HG03025 (cell line): ENCODE data around the gene TAF4.
"Not testable (repeated sequence)": the region's sequence is repeated elsewhere in the genome, so short reads cannot be mapped to it uniquely, and the experiment has no call there.

Experiments used
- ATAC-seq: cut with Tn5 transposase; IDR thresholded peaks from one replicate; pipeline ENCODE4 v1.9.1; 2021; ENCODE audit warnings: mild to moderate bottlenecking, moderate library complexity; ENCODE audit not compliant: unreplicated experiment, low FRiP score

The TAF4 gene, protein sequence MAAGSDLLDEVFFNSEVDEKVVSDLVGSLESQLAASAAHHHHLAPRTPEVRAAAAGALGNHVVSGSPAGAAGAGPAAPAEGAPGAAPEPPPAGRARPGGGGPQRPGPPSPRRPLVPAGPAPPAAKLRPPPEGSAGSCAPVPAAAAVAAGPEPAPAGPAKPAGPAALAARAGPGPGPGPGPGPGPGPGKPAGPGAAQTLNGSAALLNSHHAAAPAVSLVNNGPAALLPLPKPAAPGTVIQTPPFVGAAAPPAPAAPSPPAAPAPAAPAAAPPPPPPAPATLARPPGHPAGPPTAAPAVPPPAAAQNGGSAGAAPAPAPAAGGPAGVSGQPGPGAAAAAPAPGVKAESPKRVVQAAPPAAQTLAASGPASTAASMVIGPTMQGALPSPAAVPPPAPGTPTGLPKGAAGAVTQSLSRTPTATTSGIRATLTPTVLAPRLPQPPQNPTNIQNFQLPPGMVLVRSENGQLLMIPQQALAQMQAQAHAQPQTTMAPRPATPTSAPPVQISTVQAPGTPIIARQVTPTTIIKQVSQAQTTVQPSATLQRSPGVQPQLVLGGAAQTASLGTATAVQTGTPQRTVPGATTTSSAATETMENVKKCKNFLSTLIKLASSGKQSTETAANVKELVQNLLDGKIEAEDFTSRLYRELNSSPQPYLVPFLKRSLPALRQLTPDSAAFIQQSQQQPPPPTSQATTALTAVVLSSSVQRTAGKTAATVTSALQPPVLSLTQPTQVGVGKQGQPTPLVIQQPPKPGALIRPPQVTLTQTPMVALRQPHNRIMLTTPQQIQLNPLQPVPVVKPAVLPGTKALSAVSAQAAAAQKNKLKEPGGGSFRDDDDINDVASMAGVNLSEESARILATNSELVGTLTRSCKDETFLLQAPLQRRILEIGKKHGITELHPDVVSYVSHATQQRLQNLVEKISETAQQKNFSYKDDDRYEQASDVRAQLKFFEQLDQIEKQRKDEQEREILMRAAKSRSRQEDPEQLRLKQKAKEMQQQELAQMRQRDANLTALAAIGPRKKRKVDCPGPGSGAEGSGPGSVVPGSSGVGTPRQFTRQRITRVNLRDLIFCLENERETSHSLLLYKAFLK

DNA sequence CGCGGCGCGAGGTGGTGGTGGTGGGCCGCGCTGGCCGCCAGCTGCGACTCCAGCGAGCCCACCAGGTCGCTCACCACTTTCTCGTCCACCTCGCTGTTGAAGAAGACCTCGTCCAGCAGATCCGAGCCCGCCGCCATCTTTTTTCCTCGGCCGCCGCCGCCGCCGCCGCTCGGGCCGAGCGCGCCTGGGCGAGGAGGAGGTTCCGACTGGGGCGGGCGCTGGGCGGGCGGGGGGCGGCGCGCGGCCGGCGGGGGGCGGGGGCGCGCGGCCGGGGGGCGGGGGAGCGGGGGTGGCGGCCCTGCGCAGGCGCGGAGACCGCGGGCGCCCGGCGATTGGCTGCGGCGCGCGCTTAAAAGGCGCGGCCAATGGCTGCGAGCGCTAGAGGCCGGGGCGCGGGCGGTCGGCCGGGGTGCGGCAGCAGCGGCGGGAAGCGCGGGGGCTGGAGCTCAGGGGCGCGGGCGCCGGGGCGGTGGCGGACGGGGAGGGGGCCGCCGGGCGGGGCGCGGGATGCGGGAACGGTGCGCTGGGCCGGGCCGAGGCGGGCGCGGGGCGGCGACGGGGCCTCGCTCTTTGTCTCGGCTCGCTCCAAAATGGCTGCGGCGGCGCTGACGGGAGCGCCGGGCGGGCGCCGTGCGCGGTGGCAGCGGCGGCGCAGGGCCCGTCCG is at the start of gene TAF4:
TSS of gene TAF4 (minus strand) at position 208 of the 665 bp plus-strand sequence. CDS start at position 137, 71 bp downstream.
- peak; percentile 58 for ATAC-seq

DNA sequence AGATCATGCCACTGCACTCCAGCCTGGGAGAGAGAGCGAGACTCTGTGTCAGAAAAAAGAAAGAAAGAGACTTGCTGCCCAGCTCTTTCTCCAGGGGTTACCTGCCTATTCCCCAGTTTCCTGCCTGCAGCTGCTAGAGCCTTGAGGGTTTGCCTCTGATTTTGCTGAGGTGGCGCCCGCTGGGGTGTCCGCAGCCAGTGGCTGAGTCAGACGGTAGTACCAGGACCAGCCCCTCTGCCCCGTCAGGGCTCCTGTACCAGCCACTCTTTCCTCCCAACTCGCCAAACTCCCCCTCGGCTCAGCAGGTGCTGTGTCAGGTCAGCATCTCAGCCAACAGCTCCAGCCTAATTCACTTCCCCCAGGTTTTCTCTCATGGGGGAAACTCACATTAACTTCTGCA is 49.2 kb upstream of the TAF4 start:
- ATAC-seq: no peak

DNA sequence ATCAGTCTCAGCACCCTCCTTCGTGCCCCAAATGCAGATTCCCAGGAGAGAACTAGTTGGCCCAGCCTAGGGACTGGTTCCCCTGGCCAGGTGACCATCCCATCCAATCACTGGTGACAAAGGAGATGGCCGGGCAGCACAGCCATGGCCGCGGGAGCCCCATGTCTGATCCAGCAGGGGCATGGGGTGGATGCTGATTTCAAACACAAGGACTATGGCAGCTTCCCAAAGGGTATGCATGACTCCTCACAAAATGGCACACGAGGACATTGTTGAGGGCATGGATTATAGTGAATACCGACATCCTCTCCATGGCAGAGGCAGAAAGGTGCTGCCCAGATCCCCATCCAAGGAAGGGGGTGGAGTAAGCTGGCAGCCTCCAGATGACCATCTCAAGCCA is 46.7 kb upstream of the TAF4 start:
- ATAC-seq: no peak

DNA sequence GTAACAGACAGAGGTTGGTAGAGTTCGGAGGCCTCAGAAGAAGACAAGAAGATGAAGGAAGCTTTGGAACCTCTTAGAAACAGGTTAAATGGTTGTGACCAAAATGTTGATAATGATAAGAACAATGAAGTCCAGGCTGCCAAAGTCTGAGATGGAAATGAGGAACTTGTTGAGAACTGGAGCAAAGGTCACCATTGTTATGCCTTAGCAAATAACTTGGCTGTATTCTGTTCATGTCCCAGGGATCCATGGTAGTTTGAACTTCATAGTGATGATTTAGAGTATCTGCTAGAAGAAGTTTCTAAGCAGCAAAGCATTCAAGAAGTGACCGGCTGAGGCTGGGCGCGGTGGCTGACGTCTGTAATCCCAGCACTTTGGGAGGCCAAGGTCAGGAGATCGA is 45.5 kb upstream of the TAF4 start:
- no peak for ATAC-seq

DNA sequence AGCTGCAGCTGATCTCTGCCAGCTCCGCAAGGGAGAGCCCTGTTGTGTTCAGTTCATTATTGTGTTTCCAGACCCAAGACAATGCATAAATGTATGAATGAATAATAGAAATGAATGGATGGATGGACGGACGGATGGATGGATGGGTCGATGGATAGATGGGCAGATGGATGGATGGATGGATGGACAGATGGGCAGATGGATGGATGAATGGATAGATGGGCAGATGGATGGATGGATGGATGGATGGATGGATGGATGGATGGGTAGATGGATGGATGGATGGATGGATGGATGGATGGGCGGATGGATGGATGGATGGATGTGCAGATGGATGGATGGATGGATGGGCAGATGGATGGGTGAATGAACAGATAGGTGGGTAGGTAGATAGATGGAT is 39.9 kb upstream of the TAF4 start:
- ATAC-seq: no peak

DNA sequence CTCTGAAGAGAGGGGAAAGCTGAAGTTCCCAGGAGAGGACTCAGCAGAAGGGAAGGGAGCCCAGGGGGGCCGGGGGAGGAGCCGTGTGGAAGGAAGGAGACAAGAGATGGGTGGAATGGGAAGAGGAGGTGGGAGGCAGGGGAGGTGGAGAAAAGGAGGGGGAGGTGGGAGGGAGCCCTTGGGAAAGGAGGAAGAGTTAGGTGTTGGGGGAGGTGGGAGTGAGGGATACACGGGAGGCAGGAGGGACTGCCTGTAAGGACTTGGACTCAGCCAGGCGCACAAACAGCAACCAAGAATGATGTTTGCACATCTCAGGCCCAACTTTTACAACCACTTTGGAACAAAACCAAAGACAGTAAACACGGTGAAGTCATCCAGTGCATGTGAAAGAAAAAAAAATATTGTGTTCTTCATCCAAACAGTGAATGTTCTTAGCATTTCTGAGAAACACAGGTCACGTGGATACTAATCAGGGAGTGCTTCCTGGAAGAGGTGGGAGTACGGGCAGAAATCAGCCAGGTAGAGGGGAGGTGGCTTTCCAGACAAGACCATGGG is 39.2 kb upstream of the TAF4 start:
- ATAC-seq: no peak

DNA sequence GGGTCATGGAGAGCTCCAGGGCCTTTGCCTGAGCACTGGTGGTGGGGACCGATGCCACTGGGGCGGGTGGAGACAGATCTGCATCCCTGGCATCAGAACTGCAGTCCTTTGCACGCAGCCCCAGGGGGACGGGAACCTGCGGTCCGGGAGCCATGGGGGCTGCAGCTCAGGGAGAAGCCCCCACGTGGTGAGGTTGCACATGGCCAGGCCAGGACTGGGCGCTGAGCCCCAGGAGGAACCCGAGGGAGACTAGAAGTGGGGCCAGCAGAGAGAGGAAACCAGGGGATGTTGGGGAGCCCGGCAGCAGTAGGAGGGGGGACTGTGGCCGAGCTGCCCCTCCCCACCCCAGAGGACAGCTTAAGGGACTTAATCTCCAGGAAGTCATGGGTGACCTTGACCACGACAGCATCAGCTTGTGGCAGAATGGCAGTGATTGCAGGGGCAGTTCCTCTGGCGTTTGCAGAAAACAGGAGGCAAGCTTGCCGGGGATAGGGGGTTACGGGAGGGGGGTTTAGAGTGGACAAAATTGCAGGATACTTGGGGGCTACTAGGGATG is 38.6 kb upstream of the TAF4 start:
- ATAC-seq: no peak

DNA sequence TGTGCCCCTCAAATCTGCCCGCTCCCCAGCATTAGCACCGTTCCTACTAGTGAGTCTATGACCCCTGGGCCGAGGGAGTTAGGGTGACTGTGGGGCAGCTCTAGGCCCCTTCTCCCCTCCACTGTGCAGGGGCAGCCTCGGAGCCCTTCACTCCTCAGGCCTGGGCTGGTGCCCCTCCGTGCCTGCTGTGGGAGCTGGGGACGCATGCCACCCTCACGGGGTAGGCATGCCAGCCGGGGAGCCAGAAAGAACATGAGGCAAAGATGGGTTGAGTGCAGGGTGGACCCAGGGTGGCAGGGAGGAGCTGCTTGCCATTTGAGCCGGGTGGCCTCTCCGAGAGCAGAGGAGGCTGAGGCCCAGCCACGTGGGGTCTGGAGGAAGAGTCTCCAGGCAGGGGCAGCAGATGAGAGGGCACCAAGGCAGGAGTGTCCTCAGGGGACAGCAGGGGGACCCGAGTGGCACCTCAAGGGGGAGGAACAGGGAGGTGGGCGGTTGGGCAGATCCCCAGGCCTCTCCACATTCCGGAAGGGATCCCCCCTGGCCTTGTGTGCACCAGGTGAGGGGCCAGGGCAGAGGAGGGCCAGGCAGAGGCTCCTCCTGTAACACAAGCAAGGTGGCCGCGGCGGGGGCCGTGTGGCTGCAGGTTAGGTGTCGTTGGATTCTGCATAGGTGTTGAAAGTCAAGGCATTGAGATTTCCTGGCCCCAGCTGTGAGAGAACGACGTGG is 38.0 kb upstream of the TAF4 start:
- ATAC-seq: no peak

DNA sequence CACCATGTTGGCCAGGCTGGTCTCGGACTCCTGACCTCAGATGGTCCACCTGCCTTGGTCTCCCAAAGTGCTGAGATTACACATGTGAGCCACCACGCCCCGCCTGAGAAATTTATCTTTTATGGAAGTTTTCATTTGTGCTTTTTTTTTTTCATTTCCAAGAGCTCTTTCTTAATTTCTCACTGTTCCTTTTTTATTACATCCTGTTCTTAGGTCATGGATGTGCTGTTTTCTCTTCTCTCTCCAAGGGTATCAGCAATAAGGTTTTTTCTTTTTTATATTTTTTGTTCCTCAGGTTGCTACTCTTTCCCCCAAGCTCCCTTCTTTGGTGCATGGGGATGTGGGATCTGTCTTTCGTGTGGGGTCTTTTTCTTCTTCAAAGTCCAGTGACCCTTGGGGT is 35.4 kb upstream of the TAF4 start:
- no peak for ATAC-seq

DNA sequence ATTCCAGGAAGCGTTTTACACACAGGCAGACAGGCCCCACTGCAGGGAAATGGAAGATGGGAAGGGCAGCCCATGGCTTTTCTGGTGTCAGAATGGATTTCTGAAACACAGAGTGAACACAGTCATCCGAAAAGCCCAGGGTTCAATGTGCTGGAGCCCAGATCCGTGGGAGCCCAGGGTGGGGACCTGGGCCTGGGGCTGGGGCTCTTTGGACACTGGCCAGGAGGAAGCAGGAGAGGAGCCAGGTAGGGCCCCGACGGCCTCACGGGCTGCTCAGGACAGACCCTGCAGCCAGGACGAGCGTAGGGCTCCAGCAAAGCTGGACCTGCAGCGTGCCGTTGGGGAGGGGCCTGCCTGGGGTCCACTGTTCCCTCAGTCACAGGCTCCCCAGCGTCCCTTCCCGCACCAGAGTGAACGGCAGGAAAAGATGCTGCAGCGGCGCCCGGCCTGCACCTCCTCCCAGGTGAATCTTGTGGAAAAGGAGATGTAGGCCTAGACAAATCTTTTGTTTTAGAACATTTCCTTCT is 32.3 kb upstream of the TAF4 start:
- ATAC-seq: no peak

DNA sequence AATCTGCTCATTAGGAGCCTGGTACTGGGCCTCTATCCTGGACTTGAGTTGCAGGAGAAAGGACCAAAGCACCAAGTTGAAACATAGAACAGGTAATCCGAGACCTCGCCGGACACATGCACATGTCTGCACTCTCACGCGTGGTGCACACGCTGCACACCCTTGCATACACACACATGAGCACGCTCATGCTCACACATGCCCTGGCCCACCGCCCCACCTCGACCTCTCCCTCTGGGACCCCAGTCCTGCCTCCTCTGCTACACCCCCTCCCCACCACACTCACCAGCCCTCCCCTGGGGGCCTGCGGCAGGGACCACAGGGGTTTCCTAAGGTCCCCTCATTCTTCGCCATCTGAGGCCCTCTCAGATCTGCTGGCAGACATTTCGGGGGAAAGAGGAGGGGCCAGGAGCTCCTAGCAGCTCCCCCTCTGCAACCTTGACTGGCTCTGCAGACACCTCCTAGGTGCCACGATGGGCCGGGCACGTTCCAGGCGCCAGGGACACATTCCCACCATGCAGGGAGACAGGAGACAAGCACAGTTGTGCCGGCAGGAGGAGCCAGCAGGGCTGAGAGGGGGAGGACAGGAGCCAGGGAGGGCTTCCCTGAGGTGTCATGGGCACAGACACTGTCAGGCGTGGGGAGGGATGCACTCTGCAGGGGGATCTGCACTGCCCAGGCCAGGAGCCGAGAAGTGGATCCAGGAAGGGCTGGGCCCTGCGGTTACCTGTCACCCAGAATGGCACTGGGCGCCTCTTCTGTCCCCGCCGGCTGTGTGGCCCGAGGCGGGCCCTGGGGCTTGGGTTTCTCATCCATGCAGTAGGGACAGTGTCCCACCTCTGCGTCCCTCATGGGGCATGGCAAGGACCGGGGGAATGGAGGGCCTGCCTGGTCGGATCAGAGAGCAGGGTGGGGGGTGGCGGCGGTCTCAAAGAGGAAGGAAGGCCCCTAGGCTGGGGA is 31.0 kb upstream of the TAF4 start:
- no peak for ATAC-seq

DNA sequence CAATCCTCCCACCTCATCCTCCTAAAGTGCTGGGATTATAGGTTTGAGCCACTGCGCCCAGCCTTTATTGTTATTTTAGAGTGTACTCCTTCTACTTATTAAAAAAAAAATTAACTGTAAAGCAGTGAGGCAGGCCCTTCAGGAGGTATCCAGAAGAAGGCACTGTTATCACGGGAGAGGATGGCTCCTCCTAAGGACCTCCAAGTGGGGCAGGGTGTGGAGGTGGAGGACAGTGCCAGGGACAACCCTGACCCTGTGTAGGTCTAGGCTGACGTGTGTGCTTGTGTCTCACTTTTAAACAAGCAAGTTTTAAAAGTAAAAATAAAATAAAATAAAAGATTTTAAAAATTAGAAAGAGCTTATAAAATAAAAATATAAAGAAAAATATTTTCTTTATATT is 23.7 kb upstream of the TAF4 start:
- ATAC-seq: no peak

DNA sequence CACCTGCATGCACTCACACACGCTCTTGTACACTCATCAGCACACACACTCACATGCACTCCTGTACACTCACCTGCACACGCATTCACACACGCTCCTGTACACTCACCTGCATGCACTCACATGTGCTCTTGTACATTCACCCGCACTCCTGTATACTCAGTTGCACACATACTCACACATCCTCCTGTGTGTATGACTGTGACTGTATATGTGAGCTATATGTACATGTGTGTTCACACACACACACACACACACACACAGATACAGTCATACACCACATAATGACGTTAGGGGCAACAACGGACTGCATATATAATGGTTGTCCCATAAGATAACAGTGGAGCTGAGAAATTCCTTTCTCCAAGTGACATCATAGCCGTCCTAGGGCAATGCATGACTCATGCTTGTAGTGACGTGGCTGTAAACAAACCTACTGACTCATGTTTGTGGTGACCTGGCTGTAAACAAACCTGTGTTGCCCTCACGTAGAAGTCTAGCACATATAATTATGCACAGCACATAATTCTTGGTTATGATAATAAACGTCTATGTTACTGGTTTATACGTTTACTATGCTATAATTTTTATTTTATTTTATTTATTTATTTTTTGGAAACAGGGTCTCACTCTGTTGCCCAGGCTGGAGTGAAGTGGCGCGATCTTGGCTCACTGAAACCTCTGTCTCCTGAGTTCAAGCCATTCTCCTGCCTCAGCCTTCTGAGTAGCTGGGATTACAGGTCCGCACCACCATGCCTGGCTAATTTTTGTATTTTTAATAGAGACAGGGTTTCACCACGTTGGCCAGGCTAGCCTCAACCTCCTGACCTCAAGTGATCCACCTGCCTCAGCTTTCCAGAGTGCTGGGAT is 22.8 kb upstream of the TAF4 start:
- ATAC-seq: no peak

DNA sequence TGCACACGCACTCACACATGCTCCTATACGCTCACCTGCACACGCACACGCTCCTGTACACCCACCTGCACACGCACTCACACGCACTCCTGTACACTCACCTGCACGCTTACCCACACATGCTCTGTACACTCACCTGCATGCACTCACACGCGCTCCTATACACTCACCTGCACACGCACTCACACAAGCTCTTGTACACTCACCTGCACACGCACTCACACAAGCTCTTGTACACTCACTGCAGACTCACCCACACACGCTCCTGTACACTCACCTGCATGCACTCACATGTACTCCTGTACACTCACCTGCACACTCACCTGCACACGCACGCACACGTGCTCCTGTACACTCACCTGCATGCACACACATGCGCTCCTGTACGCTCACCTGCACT is 22.0 kb upstream of the TAF4 start:
- no peak for ATAC-seq

DNA sequence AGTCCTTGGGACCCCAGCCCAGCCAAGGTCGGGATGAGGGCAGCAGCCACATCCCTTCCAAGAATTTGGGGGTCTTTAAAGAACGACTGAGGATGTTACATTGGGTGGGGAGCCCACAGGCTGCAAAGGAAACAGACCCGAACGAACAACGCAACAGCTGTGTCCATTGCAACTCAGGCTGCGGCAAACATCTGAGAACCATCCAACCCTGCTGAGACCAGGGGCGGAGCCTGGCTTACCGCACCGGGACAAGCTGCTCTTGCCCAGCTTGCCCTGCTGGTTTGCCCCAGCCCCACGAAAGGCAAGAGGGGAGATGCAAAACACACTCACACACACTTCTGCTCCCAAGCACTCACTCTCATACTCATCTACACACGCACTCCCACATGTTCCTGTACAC is 21.5 kb upstream of the TAF4 start:
- ATAC-seq: no peak

DNA sequence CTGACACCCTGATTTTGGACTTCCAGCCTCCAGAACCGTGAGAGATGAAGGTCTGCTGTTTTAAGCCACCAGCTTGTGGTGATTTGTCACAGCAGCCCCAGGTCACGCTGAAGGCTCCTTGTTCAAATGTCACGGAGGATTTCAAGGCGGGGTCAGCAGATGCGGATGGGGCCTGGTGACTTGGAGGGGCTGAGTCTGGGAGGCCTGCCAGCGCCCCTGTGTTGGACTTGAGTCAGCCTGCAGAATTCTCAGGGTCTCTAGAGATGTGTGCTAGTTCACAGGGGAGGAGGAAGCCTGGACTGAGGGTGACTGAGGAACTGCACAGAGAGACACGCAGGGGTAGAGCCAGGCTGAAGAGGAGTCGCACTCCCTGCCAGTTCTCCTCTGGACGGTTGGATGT is 19.5 kb upstream of the TAF4 start:
- no peak for ATAC-seq

DNA sequence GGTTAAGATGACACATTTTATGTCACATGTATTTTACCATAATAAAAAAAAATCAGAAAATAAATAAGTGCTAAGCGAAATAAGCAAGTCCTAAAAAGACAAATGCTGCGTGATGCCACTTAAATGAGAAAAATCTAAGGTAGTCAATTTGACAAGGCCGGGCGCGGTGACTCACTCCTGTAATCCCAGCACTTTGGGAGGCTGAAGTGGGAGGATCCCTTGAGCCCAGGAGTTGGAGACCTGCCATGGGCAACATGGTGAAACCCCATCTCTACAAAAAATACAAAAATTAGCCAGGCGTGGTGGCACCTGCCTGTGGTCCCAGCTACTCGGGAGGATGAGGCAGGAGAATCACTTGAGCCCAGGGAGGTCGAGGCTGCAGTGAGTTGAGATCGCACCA is 18.5 kb upstream of the TAF4 start:
- ATAC-seq: not testable (repeated sequence)
